ENCODE data around the gene FAXC.

GRCh38 chr6:99285881-99286280 is 63.6 kb downstream of the FAXC start:
- TF ChIP-seq, protein P1, sequence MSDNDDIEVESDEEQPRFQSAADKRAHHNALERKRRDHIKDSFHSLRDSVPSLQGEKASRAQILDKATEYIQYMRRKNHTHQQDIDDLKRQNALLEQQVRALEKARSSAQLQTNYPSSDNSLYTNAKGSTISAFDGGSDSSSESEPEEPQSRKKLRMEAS (IDR thresholded peaks at IDR 0.05; ENCODE audit: low read depth, low read length), result no peak
- no peak for TF ChIP-seq POLR2A (IDR thresholded peaks at IDR 0.05; ENCODE audit: extremely low read depth, insufficient read length)
- TF ChIP-seq, protein P2, sequence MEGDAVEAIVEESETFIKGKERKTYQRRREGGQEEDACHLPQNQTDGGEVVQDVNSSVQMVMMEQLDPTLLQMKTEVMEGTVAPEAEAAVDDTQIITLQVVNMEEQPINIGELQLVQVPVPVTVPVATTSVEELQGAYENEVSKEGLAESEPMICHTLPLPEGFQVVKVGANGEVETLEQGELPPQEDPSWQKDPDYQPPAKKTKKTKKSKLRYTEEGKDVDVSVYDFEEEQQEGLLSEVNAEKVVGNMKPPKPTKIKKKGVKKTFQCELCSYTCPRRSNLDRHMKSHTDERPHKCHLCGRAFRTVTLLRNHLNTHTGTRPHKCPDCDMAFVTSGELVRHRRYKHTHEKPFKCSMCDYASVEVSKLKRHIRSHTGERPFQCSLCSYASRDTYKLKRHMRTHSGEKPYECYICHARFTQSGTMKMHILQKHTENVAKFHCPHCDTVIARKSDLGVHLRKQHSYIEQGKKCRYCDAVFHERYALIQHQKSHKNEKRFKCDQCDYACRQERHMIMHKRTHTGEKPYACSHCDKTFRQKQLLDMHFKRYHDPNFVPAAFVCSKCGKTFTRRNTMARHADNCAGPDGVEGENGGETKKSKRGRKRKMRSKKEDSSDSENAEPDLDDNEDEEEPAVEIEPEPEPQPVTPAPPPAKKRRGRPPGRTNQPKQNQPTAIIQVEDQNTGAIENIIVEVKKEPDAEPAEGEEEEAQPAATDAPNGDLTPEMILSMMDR (IDR thresholded peaks at IDR 0.05; ENCODE audit: low read depth, low read length), result no peak
- no peak for TF ChIP-seq MYC (IDR thresholded peaks at IDR 0.05; ENCODE audit: low read depth, low read length)
